DND-41 (cell line): Measurements from ENCODE around the gene EPRS1.

Experiments
- ATAC-seq: fragments of 200-7000 bp; cut with Tn5 transposase; 3 replicates; pipeline ENCODE4 v1.9.1; 2021; ENCODE audit warnings: low read depth; ENCODE audit not compliant: insufficient read depth
- DNase-seq: peaks from one replicate; pipeline ENCODE4 v3.0.0-alpha.2; 2020
- H2AFZ ChIP-seq: 2 replicates; pipeline ENCODE4 v1.6.0; 2012; ENCODE audit warnings: low read depth, low read length
- H3K27ac ChIP-seq: 2 replicates; pipeline ENCODE4 v1.5.1; 2012; ENCODE audit warnings: low read length, inconsistent platforms
- H3K27me3 ChIP-seq: fragments of 200-600 bp; sonication (generic); 2 replicates; pipeline ENCODE4 v1.6.0; 2012; ENCODE audit warnings: low read length, mild to moderate bottlenecking, inconsistent platforms; ENCODE audit not compliant: insufficient read depth, poor library complexity
- H3K36me3 ChIP-seq: 2 replicates; pipeline ENCODE4 v1.5.1; 2012; ENCODE audit warnings: low read length, inconsistent platforms; ENCODE audit not compliant: insufficient read depth
- H3K4me1 ChIP-seq: 2 replicates; pipeline ENCODE4 v1.5.1; 2012; ENCODE audit warnings: mild to moderate bottlenecking, low read length; ENCODE audit not compliant: insufficient read depth
- H3K4me2 ChIP-seq: 2 replicates; pipeline ENCODE4 v1.6.0; 2012; ENCODE audit warnings: mild to moderate bottlenecking, moderate library complexity, low read length, inconsistent platforms; ENCODE audit not compliant: insufficient read depth
- H3K4me3 ChIP-seq, 2 experiments: fragments of 200-600 bp in 1 of 2; shearing (Covaris generic) in 1 of 2; 2 replicates each; pipeline ENCODE4 v1.5.1; 2012 to 2016; ENCODE audit warnings: inconsistent platforms in 2 of 2, low read length in 2 of 2, mild to moderate bottlenecking in 2 of 2, low read depth in 1 of 2, moderate library complexity in 1 of 2
- H3K79me2 ChIP-seq: 2 replicates; pipeline ENCODE4 v1.6.0; 2012; ENCODE audit warnings: low read length, inconsistent platforms; ENCODE audit not compliant: insufficient read depth
- H3K9ac ChIP-seq: 2 replicates; pipeline ENCODE4 v1.6.0; 2012; ENCODE audit warnings: low read depth, mild to moderate bottlenecking, inconsistent platforms, low read length, moderate library complexity
- H3K9me3 ChIP-seq: 2 replicates; pipeline ENCODE4 v1.5.1; 2012; ENCODE audit warnings: low read length, moderate library complexity, mild to moderate bottlenecking, inconsistent platforms; ENCODE audit not compliant: insufficient read depth, severe bottlenecking
- H4K20me1 ChIP-seq: 2 replicates; pipeline ENCODE4 v1.6.0; 2012; ENCODE audit warnings: low read length; ENCODE audit not compliant: insufficient read depth
- CTCF ChIP-seq: IDR thresholded peaks from 2 replicates; pipeline ENCODE4 v1.5.1; 2012; ENCODE audit warnings: borderline replicate concordance, low read length, moderate library complexity, mild to moderate bottlenecking; ENCODE audit not compliant: poor library complexity, severe bottlenecking; ENCODE audit errors: extremely low read depth
- EZH2 ChIP-seq: IDR thresholded peaks from 3 replicates; pipeline ENCODE4 v1.6.1; 2012; ENCODE audit warnings: borderline replicate concordance, low read depth, mild to moderate bottlenecking, moderate library complexity, low read length, inconsistent platforms; ENCODE audit not compliant: severe bottlenecking

EPRS1 gene

GRCh38 chr1:220046052-220046930, at the start of gene EPRS1:
EPRS1 (minus strand) TSS chr1:220046505; CDS start chr1:220046388, 117 bp downstream.
- peaks cover 7% of the 10 kb centered on the region; the same call in 1 of the 2 replicates for H4K20me1 ChIP-seq
- H3K9me3 ChIP-seq, result no peaks in the 10 kb centered on the region
- H3K36me3 ChIP-seq, result peaks cover 8% of the 10 kb centered on the region
- DNase-seq (peak; percentile 96), ATAC-seq (peak; percentile 95)
- H3K9ac ChIP-seq, result peak within 1 kb of the TSS; percentile 71
- H3K4me1 ChIP-seq, result peaks cover 33% of the 10 kb centered on the region
- H3K79me2 ChIP-seq, result peaks cover 57% of the 10 kb centered on the region
- no peaks in the 10 kb centered on the region for H3K27me3 ChIP-seq
- H3K27ac ChIP-seq, result peak within 1 kb of the TSS; percentile 78
- H2AFZ ChIP-seq, result peak within 1 kb of the TSS; percentile 87
- TF ChIP-seq CTCF (peak; percentile 86), EZH2 (no peak)
- H3K4me3 ChIP-seq, result peak within 1 kb of the TSS; percentile 56 to 83
- H3K4me2 ChIP-seq, result peak within 1 kb of the TSS; percentile 69

GRCh38 chr1:220094016-220094911, 48.0 kb upstream of the EPRS1 start, which contains the start of gene IARS2:
IARS2 (plus strand) TSS chr1:220094132; CDS start chr1:220094217, 85 bp downstream.
- no peaks in the 10 kb centered on the region for H4K20me1 ChIP-seq
- peaks cover 15% of the 10 kb centered on the region for H3K36me3 ChIP-seq
- H3K27ac ChIP-seq, result peak within 1 kb of the TSS; percentile 76
- H3K9me3 ChIP-seq, result no peaks in the 10 kb centered on the region
- peak within 1 kb of the TSS; percentile 73 for H3K4me2 ChIP-seq
- no peaks in the 10 kb centered on the region for H3K27me3 ChIP-seq
- H3K9ac ChIP-seq, result peak within 1 kb of the TSS; percentile 89
- peaks cover 38% of the 10 kb centered on the region for H3K79me2 ChIP-seq
- peak within 1 kb of the TSS; percentile 82 to 93 for H3K4me3 ChIP-seq
- DNase-seq, result peak; percentile 90
- H3K4me1 ChIP-seq, result peaks cover 34% of the 10 kb centered on the region
- TF ChIP-seq CTCF (no peak), EZH2 (no peak)
- H2AFZ ChIP-seq, result peak within 1 kb of the TSS; percentile 87
- ATAC-seq, result peak; percentile 84

GRCh38 chr1:220093361-220094015, 47.2 kb upstream of the EPRS1 start:
- Histone ChIP-seq H3K27ac (no peak overlapping the region), H4K20me1 (no peaks in the 10 kb centered on the region), H3K27me3 (no peaks in the 10 kb centered on the region), H3K4me1 (peaks cover 36% of the 10 kb centered on the region), H3K4me3 (peak overlapping the region in 1 of 2 experiments; percentile 34; a peak in 1 of 4 replicates), H3K4me2 (peak overlapping the region; percentile 44), H3K79me2 (peaks cover 44% of the 10 kb centered on the region), H3K36me3 (peaks cover 13% of the 10 kb centered on the region), H2AFZ (peak overlapping the region; percentile 44), H3K9ac (no peak overlapping the region), H3K9me3 (no peaks in the 10 kb centered on the region)
- DNase-seq (no peak), ATAC-seq (no peak)
- TF ChIP-seq EZH2 (no peak), CTCF (no peak)
